Osteoblast (primary cell): ENCODE measurements around the gene EIF4A2. TPM values are rescaled to one million over a fixed set of nuclear protein-coding genes. Genes with fewer than 3 reads are reported as not detected.

Experiments used
- DNase-seq: peaks from one replicate; pipeline ENCODE4 v3.0.0; 2011; ENCODE audit warnings: low spot score, mixed read lengths; ENCODE audit not compliant: insufficient read length; ENCODE audit errors: missing footprints
- H2AFZ ChIP-seq: 2 replicates; pipeline ENCODE4 v1.6.0; 2011; ENCODE audit warnings: mild to moderate bottlenecking, low read length
- H3K27ac ChIP-seq: 2 replicates; pipeline ENCODE4 v1.5.1; 2011; ENCODE audit warnings: mild to moderate bottlenecking, low read depth, low read length, moderate library complexity
- H3K27me3 ChIP-seq: 2 replicates; pipeline ENCODE4 v1.6.0; 2012; ENCODE audit warnings: mild to moderate bottlenecking, control low read depth, inconsistent platforms, low read length, moderate library complexity; ENCODE audit not compliant: insufficient read depth
- H3K36me3 ChIP-seq: 2 replicates; pipeline ENCODE4 v1.5.1; 2011; ENCODE audit warnings: mild to moderate bottlenecking, low read length, control low read depth, moderate library complexity; ENCODE audit not compliant: insufficient read depth
- H3K4me1 ChIP-seq: 2 replicates; pipeline ENCODE4 v1.5.1; 2011; ENCODE audit warnings: mild to moderate bottlenecking, low read length, control low read depth, moderate library complexity; ENCODE audit not compliant: insufficient read depth
- H3K4me2 ChIP-seq: 2 replicates; pipeline ENCODE4 v1.6.0; 2011; ENCODE audit warnings: mild to moderate bottlenecking, low read length; ENCODE audit not compliant: insufficient read depth
- H3K4me3 ChIP-seq: fragments of 200-600 bp; sonication (generic); 3 replicates; pipeline ENCODE4 v1.5.1; 2012; ENCODE audit warnings: mild to moderate bottlenecking, low read length, inconsistent platforms; ENCODE audit not compliant: insufficient read depth
- H3K79me2 ChIP-seq: 2 replicates; pipeline ENCODE4 v1.6.0; 2012; ENCODE audit warnings: mild to moderate bottlenecking, low read length, control low read depth, inconsistent platforms; ENCODE audit not compliant: insufficient read depth
- H3K9me3 ChIP-seq: 2 replicates; pipeline ENCODE4 v1.5.1; 2011; ENCODE audit warnings: low read depth, low read length, control low read depth
- H4K20me1 ChIP-seq: 2 replicates; pipeline ENCODE4 v1.6.0; 2012; ENCODE audit warnings: mild to moderate bottlenecking, low read length, control low read depth; ENCODE audit not compliant: insufficient read depth
- total RNA-seq: library from RNA; depleted of rRNA; stranded (reverse); fragments of >200 nt; gene quantifications from 2 replicates; pipeline ENCODE4 v1.2.3, GENCODE V29; 2012
- TF ChIP-seq, protein P1 (sequence below): IDR thresholded peaks from 2 replicates; pipeline ENCODE4 v1.5.1; 2011; ENCODE audit warnings: mild to moderate bottlenecking, low read depth, low read length, moderate library complexity; ENCODE audit errors: extremely low read depth

EIF4A2 gene
- total RNA-seq, 1 donor: 442 TPM

DNA sequence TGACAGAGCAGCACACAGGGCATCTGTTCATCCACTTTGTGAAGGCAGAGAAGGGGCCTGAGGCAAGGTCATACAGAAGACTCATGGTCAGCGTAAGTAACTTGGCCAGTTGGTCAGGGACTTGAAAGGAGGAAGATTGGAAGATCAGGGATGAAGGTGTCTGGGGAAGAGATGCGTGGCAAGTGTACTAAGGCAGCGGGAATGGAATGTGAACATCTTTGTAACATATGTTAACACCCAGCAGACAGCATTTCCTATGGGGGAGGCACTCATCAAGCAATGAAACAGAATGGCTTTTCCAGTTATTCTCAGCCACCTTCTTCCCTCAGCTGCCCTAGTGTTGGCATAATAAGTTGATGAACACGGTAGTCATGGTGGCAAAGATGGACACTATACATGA, 30.7 kb downstream of the EIF4A2 start:
- Histone ChIP-seq H3K4me3 (no peak overlapping the region), H3K4me1 (peaks cover 5% of the 10 kb centered on the region), H3K36me3 (no peaks in the 10 kb centered on the region), H3K27me3 (no peaks in the 10 kb centered on the region), H3K79me2 (no peaks in the 10 kb centered on the region), H4K20me1 (no peaks in the 10 kb centered on the region), H3K4me2 (no peak overlapping the region), H2AFZ (no peak overlapping the region), H3K27ac (no peak overlapping the region), H3K9me3 (no peaks in the 10 kb centered on the region)
- TF ChIP-seq, protein P1, sequence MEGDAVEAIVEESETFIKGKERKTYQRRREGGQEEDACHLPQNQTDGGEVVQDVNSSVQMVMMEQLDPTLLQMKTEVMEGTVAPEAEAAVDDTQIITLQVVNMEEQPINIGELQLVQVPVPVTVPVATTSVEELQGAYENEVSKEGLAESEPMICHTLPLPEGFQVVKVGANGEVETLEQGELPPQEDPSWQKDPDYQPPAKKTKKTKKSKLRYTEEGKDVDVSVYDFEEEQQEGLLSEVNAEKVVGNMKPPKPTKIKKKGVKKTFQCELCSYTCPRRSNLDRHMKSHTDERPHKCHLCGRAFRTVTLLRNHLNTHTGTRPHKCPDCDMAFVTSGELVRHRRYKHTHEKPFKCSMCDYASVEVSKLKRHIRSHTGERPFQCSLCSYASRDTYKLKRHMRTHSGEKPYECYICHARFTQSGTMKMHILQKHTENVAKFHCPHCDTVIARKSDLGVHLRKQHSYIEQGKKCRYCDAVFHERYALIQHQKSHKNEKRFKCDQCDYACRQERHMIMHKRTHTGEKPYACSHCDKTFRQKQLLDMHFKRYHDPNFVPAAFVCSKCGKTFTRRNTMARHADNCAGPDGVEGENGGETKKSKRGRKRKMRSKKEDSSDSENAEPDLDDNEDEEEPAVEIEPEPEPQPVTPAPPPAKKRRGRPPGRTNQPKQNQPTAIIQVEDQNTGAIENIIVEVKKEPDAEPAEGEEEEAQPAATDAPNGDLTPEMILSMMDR: no peak
- no peak for DNase-seq

DNA sequence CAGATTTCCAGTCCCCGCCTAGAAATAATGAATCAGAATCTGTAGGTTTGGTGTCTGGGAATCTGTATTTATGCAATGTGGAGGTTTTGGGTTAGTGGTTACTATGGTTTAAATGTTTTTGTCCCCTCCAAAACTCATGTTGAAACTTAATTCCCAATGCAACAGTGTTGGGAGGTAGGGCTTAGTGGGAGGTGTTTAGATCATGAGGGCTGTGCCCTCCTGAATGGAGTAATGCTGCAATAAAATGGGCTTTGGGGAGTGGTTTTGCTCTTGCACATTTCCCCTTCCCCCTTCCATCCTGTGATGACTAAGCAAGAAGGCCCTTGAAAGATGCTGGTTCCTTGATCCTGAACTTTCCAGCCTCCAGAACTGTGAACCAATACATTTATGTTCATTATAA, 32.1 kb downstream of the EIF4A2 start:
- H2AFZ ChIP-seq: no peak overlapping the region
- no peak for DNase-seq
- TF ChIP-seq, protein P1: no peak

DNA sequence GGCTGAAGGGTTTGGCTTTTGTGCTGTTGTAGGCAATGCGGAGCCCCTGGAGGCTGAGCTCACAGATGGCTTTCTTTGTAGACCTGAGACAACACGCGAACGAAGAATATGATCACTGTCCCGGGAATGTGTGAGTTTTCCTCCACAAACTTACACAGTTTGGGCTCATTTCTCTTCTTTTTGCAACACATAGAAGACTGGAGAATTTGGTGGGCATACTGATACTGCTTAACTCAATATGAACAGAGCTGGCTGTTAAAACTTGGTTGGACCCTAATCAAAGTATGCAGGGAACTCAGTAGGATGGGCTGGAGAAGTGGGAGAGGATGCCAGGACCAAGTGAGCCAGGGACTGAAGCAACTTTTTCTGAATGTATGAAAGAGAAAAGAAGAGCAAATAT, 35.1 kb downstream of the EIF4A2 start:
- Histone ChIP-seq H3K79me2 (no peaks in the 10 kb centered on the region), H3K9me3 (no peaks in the 10 kb centered on the region), H3K27me3 (no peaks in the 10 kb centered on the region), H3K36me3 (no peaks in the 10 kb centered on the region), H2AFZ (no peak overlapping the region), H3K4me3 (no peak overlapping the region), H3K4me1 (peaks cover 12% of the 10 kb centered on the region), H4K20me1 (no peaks in the 10 kb centered on the region), H3K27ac (no peak overlapping the region), H3K4me2 (no peak overlapping the region)
- TF ChIP-seq, protein P1: no peak
- DNase-seq: no peak

More for the DNA sequence above, 32.1 kb downstream of the EIF4A2 start:
- Histone ChIP-seq H3K4me2 (peak overlapping the region; percentile 15), H3K9me3 (no peaks in the 10 kb centered on the region), H3K4me3 (no peak overlapping the region), H3K27me3 (no peaks in the 10 kb centered on the region), H4K20me1 (no peaks in the 10 kb centered on the region), H3K79me2 (no peaks in the 10 kb centered on the region), H3K36me3 (no peaks in the 10 kb centered on the region), H3K4me1 (peaks cover 5% of the 10 kb centered on the region), H3K27ac (no peak overlapping the region)

DNA sequence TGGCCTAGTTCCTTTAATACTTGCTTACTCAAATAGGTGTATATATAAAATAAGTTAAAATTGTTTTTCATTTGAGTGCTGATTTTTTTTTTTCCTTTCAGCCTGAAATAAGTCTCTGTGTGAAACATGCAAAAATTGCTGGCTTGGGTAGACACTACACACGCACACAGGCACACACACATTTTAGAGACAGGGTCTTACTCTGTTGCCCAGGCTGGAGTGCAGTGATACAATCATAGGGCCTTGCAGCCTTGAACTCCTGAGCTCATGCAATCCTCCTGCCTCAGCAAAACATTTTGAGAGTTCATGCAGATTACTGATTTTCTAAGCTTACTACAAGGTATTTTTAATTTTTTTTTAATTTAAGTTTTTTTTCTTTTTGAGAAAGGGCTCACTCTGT, 35.6 kb downstream of the EIF4A2 start:
- no peaks in the 10 kb centered on the region for H3K27me3 ChIP-seq
- TF ChIP-seq, protein P1: no peak
- no peaks in the 10 kb centered on the region for H3K9me3 ChIP-seq
- no peaks in the 10 kb centered on the region for H3K79me2 ChIP-seq
- H3K4me2 ChIP-seq: no peak overlapping the region
- H2AFZ ChIP-seq: no peak overlapping the region
- H3K4me1 ChIP-seq: peaks cover 12% of the 10 kb centered on the region
- no peak overlapping the region for H3K4me3 ChIP-seq
- no peak for DNase-seq
- H3K36me3 ChIP-seq: no peaks in the 10 kb centered on the region
- no peaks in the 10 kb centered on the region for H4K20me1 ChIP-seq
- no peak overlapping the region for H3K27ac ChIP-seq
